HFFc6 (cell line): Measurements from ENCODE around the gene MITF. TPM values are rescaled to one million over a fixed set of nuclear protein-coding genes. Genes with fewer than 3 reads are reported as not detected.

Experiments
- DNase-seq: peaks from one replicate; pipeline ENCODE4 v3.0.0-alpha.2; 2018
- H3K27ac Mint-ChIP-seq: 2 replicates; pipeline ENCODE4 v1.8.0; 2020; ENCODE audit warnings: mild to moderate bottlenecking, mixed read lengths
- H3K27me3 Mint-ChIP-seq: 2 replicates; pipeline ENCODE4 v1.8.0; 2021; ENCODE audit warnings: mild to moderate bottlenecking, moderate library complexity, mixed read lengths; ENCODE audit not compliant: insufficient read depth
- H3K36me3 Mint-ChIP-seq: 2 replicates; pipeline ENCODE4 v1.8.0; 2021; ENCODE audit warnings: low read depth, mixed read lengths
- H3K4me1 Mint-ChIP-seq: 2 replicates; pipeline ENCODE4 v1.8.0; 2020; ENCODE audit warnings: low read depth, mixed read lengths
- H3K4me3 Mint-ChIP-seq: 2 replicates; pipeline ENCODE4 v1.8.0; 2020; ENCODE audit warnings: mild to moderate bottlenecking, moderate library complexity, mixed read lengths
- H3K9me3 Mint-ChIP-seq: 2 replicates; pipeline ENCODE4 v1.8.0; 2020; ENCODE audit warnings: mild to moderate bottlenecking, mixed read lengths
- CTCF ChIP-seq: fragments of 200-600 bp; sonication (generic); IDR thresholded peaks from 2 replicates; pipeline ENCODE4 v1.5.0; 2021; ENCODE audit warnings: antibody characterized with exemption, mild to moderate bottlenecking
- total RNA-seq, 6 experiments: library from RNA; stranded (reverse); fragmentation: NEBNext Ultra II Directional; extraction: Animal tissue kit (Norgen Biotek cat#: 25700); gene quantifications; 2 replicates in 1 of 6; 3 replicates in 5 of 6; pipeline ENCODE4 v1.2.3, GENCODE V29; 2021

Gene MITF
- total RNA-seq, 6 experiments from 2014 or later: 23.3 to 38.2 (median 25.7) TPM

- no peak overlapping the region for H3K4me3 Mint-ChIP-seq
- DNase-seq: no peak
- no peak overlapping the region for H3K27ac Mint-ChIP-seq
- H3K4me1 Mint-ChIP-seq: peaks cover 75% of the 10 kb centered on the region
- peaks cover 31% of the 10 kb centered on the region for H3K36me3 Mint-ChIP-seq
- TF ChIP-seq CTCF: no peak
- H3K27me3 Mint-ChIP-seq: peaks cover 2% of the 10 kb centered on the region; the same call in 1 of the 2 replicates
- no peaks in the 10 kb centered on the region for H3K9me3 Mint-ChIP-seq
Measured at GRCh38 chr3:69805491-69805890, 66.2 kb downstream of the MITF start.

- no peak for TF ChIP-seq CTCF
- Mint-ChIP-seq H3K27me3 (peaks cover 2% of the 10 kb centered on the region; the same call in 1 of the 2 replicates), H3K9me3 (no peaks in the 10 kb centered on the region), H3K27ac (peak overlapping the region; percentile 83), H3K36me3 (peaks cover 26% of the 10 kb centered on the region), H3K4me3 (peak overlapping the region; percentile 68), H3K4me1 (peaks cover 78% of the 10 kb centered on the region)
- DNase-seq: peak; percentile 92
Measured at GRCh38 chr3:69806735-69807438, 67.6 kb downstream of the MITF start.

GRCh38 chr3:69807674-69808073 is 68.4 kb downstream of the MITF start:
- Mint-ChIP-seq H3K4me3 (no peak overlapping the region), H3K9me3 (no peaks in the 10 kb centered on the region), H3K36me3 (peaks cover 26% of the 10 kb centered on the region), H3K4me1 (peaks cover 83% of the 10 kb centered on the region), H3K27ac (no peak overlapping the region; the same call in 1 of the 2 replicates), H3K27me3 (peaks cover 2% of the 10 kb centered on the region; the same call in 1 of the 2 replicates)
- no peak for TF ChIP-seq CTCF
- DNase-seq: no peak

- H3K36me3 Mint-ChIP-seq: peaks cover 29% of the 10 kb centered on the region
- no peak for DNase-seq
- H3K4me3 Mint-ChIP-seq: no peak overlapping the region
- no peak overlapping the region for H3K27ac Mint-ChIP-seq
- H3K27me3 Mint-ChIP-seq: peaks cover 2% of the 10 kb centered on the region; the same call in 1 of the 2 replicates
- no peak for TF ChIP-seq CTCF
- no peaks in the 10 kb centered on the region for H3K9me3 Mint-ChIP-seq
- H3K4me1 Mint-ChIP-seq: peaks cover 69% of the 10 kb centered on the region
Measured at GRCh38 chr3:69809076-69809835, 70.0 kb downstream of the MITF start.

- TF ChIP-seq CTCF: no peak
- no peak overlapping the region for H3K27ac Mint-ChIP-seq
- peaks cover 22% of the 10 kb centered on the region for H3K36me3 Mint-ChIP-seq
- no peak for DNase-seq
- no peak overlapping the region for H3K4me3 Mint-ChIP-seq
- H3K9me3 Mint-ChIP-seq: no peaks in the 10 kb centered on the region
- peaks cover 54% of the 10 kb centered on the region for H3K4me1 Mint-ChIP-seq
- H3K27me3 Mint-ChIP-seq: peaks cover 2% of the 10 kb centered on the region; the same call in 1 of the 2 replicates
Measured at GRCh38 chr3:69811452-69812401, 72.5 kb downstream of the MITF start.
